Activated CD4-positive, CD25-positive, alpha-beta regulatory T cell (primary cell): Measurements from ENCODE around the gene HOXA9.

Experiments used
- DNase-seq, 4 experiments: peaks; one replicate each; lab custom pipeline; 2025; lab: John Stamatoyannopoulos, UW

HOXA9 gene

DNA sequence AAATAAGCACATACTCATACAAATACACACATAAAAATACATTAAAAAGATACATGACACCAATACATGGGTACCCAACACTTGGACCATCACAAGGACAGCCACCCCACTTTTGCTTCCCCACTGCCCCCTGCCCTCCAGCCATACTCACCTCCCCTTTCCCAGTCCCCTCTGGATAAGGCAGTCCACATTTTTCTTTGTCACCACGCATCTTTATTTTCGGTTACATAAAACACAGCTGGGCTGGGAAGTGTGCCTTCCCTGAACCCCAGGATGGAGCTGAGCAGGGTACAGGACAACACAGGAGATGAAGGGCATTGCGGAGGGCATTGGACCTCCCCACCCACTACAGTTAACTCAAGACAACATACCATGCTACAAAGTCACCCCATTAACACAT is 11.8 kb downstream of the HOXA9 start:
- no peak for DNase-seq

GRCh38 chr7:27152816-27153442 is 12.4 kb downstream of the HOXA9 start:
- DNase-seq: no peak

DNA sequence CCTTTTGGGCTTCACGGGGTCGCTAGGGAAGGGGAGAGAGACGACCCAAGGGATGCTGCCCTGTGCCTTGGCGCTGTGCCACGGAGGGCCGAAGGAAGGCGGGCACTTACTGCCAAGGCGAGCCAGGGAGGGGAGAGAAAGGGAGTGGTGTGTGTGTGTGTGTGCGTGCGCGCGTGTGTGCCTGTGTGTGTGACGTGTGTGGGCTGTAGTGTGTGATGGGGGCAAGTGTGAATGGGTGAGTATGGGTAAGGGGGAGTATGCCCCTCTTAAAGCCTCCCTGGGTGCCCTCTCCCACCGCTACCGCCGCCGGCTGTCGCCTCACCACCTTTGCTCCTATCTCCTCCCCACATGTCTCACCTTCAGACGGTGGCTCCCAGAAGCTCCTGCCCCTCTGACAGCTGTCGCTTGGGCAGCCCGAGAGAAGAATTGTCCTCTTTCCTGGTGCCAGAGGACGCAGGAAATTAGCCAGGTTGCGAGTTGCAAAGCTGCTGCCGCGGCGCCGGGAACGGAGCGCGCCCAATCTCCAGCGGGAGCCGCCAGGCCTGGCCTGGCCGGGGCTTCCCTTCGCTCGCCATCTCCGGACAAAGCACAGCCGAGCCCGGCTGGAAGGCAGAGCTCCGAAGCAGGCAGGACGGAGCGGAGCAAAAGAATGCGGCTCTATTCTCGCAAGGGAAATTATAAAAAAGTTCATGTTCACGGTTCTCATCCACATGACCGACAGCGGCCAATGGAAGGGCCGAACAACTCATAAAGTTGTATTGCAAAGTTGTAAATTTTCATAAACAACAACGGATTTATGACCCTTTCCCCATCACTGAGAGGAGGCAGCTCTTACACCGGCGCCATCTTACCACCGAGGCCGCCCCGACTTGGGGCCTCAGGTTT is 13.2 kb downstream of the HOXA9 start, which contains the start of gene HOXA3:
Gene HOXA3, minus strand, starts transcription at position 653 of the 885 bp plus-strand sequence. CDS start 41,943 bp downstream, outside the sequence.
- DNase-seq: no peak

DNA sequence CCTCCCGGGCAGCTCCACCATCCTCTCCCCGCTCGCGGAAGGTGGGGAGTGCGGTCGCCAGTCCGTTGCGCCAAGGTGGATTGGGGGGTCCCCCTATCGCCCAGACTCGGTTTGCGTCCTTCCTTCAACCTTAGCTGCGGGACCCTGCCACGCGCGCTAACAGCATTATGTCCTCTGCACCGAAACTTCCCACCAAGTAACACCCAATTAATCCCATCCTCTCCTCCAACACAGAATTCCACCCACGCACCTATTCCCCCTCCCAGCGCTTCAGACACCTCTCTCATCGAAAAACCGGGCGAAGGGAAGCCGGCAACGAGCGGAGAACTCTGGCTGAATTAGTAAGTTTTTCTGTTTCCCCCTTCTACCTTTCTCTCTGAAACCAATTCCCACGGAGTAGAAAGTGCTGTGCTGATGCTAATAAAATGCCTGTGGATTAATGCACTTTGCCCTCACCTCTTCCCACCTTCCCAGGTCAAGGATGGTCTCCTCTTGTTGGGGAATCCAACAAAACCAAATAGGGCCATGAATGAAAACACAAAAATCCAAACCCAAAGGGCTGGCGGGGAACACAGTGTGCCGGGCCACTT is 13.9 kb downstream of the HOXA9 start:
- no peak for DNase-seq

DNA sequence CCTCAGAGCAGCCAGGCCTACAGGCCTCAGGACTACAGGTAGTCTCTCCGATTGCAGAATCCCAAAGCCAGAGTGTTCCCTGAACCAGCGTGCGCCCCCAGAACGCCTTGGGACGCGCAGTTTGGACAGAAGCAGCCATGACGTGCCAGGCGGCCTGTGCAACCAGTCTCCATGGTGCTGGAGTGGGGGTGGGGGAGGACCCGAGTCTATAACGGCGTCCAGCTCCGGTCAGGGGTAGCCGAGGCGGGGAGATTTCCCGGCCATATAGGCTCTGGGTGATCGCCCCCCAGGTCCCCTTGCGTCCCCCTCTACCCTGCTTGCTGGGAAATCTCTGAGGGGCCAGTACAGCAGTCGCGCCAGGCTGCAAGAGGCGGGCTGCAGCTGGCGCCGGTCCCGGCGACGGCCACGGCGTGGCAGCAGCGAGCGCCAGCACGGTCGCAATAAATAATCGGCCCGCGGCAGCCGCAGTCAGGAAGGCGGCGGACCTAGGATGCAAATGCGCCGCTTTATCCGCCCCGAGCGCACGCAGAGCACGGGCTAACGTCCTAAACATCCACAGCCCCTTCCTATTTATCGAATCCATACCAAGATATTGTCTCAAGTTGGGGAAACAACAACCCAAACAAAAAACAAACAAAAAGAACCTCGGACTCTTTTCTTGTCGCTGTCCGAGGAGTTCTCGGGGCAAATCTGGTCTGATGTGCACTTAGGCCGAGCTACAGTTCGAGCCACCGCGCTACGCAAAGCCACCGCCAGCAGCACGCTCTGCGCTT is 14.6 kb downstream of the HOXA9 start:
- DNase-seq: peak in 3 of 4 experiments; percentile 28 to 45 (median 37)

DNA sequence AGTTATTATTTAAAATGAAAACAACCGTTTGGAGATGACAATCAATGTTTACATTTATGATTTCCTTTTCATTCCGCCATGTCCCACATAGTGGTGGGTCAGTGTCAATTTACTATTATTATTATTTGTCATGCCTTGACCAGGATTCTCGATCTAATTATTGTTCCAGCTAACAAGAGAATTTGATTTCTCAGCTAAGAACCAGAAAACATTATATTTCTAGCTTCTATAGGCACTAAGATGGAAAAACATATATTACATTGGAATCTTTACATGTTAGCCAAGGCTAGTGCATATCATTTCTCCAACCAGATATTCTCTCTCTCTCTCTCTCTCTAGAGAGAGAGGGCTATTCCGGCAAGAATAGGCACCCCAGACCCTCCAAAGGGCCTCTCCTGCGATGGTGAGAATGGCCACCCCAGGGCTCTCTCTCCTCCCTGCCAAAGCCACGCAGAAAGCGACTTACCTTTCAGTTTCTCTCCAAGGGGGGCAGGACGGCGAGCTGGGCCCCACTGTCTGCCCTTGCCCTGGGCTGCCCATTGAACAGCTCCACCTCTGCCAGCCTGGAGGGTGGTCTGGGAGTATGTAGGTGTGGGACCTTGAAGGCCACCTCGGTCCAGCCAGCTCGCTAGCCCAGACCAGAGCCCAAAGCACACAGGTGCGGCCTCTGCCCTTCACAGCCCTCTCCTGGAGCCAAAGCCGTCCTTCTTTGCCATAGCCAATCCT is 15.3 kb downstream of the HOXA9 start:
- no peak for DNase-seq

GRCh38 chr7:27148756-27149641 is 16.3 kb downstream of the HOXA9 start:
- no peak for DNase-seq

DNA sequence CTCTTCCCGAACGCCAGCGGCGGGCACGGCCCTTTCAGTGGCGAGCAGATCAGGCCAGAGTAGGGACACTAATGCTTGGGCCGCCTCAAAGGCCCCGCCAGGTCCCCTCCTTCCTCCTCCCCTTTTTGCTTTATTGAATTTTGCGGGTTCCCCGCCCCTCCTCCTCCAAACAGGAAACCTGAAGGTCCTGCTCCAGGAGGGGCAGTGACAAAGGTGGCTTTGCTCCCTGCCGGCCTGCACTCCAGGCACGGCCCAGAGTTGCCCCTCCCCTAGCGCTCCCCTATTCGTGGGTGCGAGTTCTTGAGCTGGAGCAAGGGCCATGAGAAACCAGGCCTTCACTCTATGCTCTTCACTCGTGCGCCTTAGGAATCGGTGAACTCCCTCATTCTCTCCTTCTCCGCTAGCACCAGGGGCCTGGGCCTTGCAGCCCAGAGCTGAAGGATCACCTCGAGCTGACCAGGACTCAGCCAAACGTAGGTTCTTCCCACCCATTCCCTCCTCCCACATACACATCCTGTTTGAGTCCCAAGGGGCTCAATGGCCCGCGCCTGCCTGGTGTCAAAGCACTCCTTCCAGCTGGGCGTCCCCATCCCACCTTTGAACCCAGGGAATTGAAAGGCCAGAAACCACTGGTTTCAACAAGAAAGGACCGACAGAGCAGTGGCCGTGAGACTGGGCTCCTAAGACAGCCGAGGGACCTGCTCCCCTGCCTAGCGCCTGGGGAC is 17.1 kb downstream of the HOXA9 start:
- no peak for DNase-seq

GRCh38 chr7:27147199-27148030 is 17.9 kb downstream of the HOXA9 start, which contains the start of gene HOXA6:
Gene HOXA6, minus strand, starts transcription at chr7:27147774. Its CDS starts 25 bp downstream, at chr7:27147749.
- DNase-seq: no peak

- no peak for DNase-seq
Measured at GRCh38 chr7:27146491-27147198, 18.7 kb downstream of the HOXA9 start.

- DNase-seq: no peak
Measured at GRCh38 chr7:27145914-27146412, 19.4 kb downstream of the HOXA9 start.

DNA sequence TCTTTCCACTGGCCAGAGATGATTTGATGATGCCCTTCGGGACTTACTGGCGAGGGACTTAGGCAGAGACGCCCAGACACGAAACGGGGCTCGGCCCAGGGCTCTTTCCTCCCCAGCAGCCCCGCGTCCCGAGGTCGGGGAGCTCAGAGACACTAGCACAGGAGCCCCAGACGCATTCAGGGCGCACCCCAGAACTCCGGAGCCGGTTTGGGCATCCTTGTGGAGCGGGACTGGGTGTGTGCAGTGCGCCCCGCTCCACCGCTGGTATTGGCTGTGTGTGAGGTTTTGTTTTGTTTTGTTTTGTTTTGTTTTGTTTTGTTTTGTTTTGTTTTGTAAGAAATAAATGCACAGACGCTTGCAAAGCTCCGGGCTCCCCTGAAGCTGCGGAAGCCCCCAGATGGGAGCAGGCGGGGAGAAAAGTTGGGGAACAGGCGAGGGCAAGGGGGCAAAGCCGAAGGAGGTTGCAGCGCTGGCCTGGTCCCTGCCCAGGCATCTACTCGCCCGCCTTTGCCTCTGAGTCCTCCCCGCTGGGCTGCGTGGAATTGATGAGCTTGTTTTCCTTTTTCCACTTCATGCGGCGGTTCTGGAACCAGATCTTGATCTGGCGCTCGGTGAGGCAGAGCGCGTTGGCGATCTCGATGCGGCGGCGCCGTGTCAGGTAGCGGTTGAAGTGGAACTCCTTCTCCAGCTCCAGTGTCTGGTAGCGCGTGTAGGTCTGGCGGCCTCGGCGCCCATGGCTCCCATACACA is 20.0 kb downstream of the HOXA9 start:
- no peak for DNase-seq

DNA sequence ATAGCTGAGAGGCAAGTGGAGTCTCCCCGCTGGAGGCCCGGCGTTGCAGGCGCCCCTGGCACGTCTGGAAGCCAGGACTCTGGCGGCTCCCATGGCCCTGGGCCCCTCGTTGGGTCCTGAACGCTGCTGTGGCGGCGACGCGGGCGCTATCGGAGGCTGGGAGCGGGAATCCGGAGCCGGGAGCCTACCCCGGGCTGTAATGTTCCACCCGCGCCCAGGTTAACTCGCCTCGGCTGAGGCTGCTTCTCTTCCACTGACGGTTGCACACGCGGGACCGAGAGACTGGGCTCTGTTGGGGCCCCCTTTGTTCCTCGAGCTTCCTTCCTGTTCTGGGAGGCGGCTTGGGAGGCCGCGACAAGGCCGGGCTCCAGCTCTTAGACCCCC is 20.6 kb downstream of the HOXA9 start:
- DNase-seq: no peak

DNA sequence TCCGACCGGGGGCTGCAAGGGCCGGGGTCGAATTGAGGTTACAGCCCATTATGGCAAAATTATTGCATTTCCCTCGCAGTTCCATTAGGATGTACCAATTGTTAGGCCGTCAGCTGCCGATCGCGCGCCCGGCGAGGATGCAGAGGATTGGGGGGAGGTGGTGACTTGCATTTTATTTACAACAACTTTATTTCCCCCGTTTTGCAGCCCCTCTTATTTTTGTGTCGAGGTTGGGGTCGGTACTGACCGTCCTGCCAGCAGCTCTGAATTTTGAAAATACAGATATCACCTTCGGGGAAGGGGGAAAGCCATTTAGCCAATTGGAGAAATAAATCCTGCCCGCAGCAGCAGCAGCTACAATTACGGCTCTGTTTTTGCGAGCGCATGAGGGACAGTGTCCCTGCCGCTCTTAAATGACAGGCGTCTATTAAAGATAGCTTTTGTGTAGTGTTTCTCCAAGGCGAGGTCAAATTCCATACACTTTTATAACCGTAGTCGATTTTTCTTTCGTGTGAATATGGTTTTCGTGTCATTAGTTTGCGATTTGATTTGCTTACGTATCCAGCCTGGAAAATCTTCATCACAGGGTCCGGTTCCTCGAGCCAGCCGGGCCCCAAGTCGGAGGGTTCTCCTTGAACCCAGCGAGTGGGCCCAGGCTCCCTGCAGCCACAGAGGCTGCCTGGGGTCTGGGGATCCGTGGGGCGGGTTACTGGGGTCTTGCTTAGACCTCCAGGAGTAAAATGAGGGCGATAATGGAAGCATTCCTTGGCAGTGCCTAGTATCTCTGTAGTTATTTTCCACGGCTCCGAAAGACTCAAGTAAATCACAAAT is 21.2 kb downstream of the HOXA9 start:
- DNase-seq: no peak

GRCh38 chr7:27143023-27143949 is 22.1 kb downstream of the HOXA9 start, which contains the start of gene HOXA5:
Gene HOXA5, minus strand, starts transcription at chr7:27143681. Its CDS starts 74 bp downstream, at chr7:27143607.
- DNase-seq: no peak
